NCI-H1092 treated with DMSO at 0.1 percent for 48 hours (cell line): ENCODE data around the gene KIF23.

Source experiments
- DNase-seq: peaks from one replicate; lab custom pipeline; 2025; lab: John Stamatoyannopoulos, UW

KIF23 gene

GRCh38 chr15:69491038-69491505 is 76.9 kb downstream of the KIF23 start:
- no peak for DNase-seq

- no peak for DNase-seq
Observed at GRCh38 chr15:69493406-69493805, 79.3 kb downstream of the KIF23 start.

GRCh38 chr15:69496001-69496400 is 81.9 kb downstream of the KIF23 start:
- DNase-seq: peak; percentile 27

- DNase-seq: no peak
Observed at GRCh38 chr15:69497076-69497475, 82.9 kb downstream of the KIF23 start.

- no peak for DNase-seq
Observed at GRCh38 chr15:69497667-69498066, 83.5 kb downstream of the KIF23 start.
